ENCODE measurements around the gene KCNMB2. TPM values are rescaled to one million over a fixed set of nuclear protein-coding genes. Genes with fewer than 3 reads are reported as not detected.

KCNMB2 gene
- total RNA-seq, 1 experiment from 2014 or later = not detected

- H3K9me3 ChIP-seq (ENCODE audit: low read length) = no peaks in the 10 kb centered on the region
- H3K36me3 ChIP-seq (ENCODE audit: low read depth, low read length) = no peaks in the 10 kb centered on the region
- H3F3A ChIP-seq (ENCODE audit: low read length, unreplicated experiment) = no peaks in the 10 kb centered on the region
- H3K9me2 ChIP-seq (replicated peaks; ENCODE audit: low read length) = no peaks in the 10 kb centered on the region
- H3K4me1 ChIP-seq (ENCODE audit: insufficient read depth, low read length) = no peaks in the 10 kb centered on the region
- no peak for ATAC-seq
- TF ChIP-seq CTCF (conservative IDR thresholded peaks at IDR 0.05; ENCODE audit: low read depth, low read length) (no peak), EZH2 (IDR thresholded peaks at IDR 0.05; ENCODE audit: low read length, unreplicated experiment) (no peak), EZH2phosphoT487 (IDR thresholded peaks at IDR 0.05; ENCODE audit: borderline replicate concordance, low read length) (no peak)
- no TSS peak for BruUV-seq (replicated peaks)
- peaks cover 4% of the 10 kb centered on the region; the same call in 1 of the 2 replicates for H3K27me3 ChIP-seq (ENCODE audit: low read length)
- DNase-seq = no peak
- no peaks in the 10 kb centered on the region for H4K20me1 ChIP-seq (ENCODE audit: low read length)
- H3K27ac ChIP-seq (ENCODE audit: low read length) = no peak overlapping the region
- ChIA-PET POLR2A (ENCODE audit: unreplicated experiment) (no interaction called here), CTCF (no interaction called here)
- intact Hi-C loops (cut with micrococcal nuclease) = no loop called here
- H3K9ac ChIP-seq (ENCODE audit: low read length) = no peak overlapping the region
- no peak overlapping the region for H2AFZ ChIP-seq (ENCODE audit: low read length)
- no peak overlapping the region for H3K4me3 ChIP-seq (ENCODE audit: low read length)
- no peaks in the 10 kb centered on the region for H3K79me2 ChIP-seq (ENCODE audit: low read length)
- H3K4me2 ChIP-seq (ENCODE audit: low read length) = no peak overlapping the region
These were observed 270.4 kb downstream of the KCNMB2 start for GRCh38 chr3:178806651-178807050.

GRCh38 chr3:178807694-178808093, 271.5 kb downstream of the KCNMB2 start:
- Histone ChIP-seq H3K9me2 (replicated peaks; ENCODE audit: low read length) (no peaks in the 10 kb centered on the region), H3K36me3 (ENCODE audit: low read depth, low read length) (no peaks in the 10 kb centered on the region), H3F3A (ENCODE audit: low read length, unreplicated experiment) (no peaks in the 10 kb centered on the region), H3K27me3 (ENCODE audit: low read length) (peaks cover 4% of the 10 kb centered on the region; the same call in 1 of the 2 replicates), H3K9me3 (ENCODE audit: low read length) (no peaks in the 10 kb centered on the region), H3K27ac (ENCODE audit: low read length) (no peak overlapping the region), H3K4me2 (ENCODE audit: low read length) (no peak overlapping the region), H3K9ac (ENCODE audit: low read length) (no peak overlapping the region), H2AFZ (ENCODE audit: low read length) (no peak overlapping the region), H3K4me3 (ENCODE audit: low read length) (no peak overlapping the region), H3K4me1 (ENCODE audit: insufficient read depth, low read length) (no peaks in the 10 kb centered on the region), H4K20me1 (ENCODE audit: low read length) (no peaks in the 10 kb centered on the region), H3K79me2 (ENCODE audit: low read length) (no peaks in the 10 kb centered on the region)
- DNase-seq (no peak), ATAC-seq (no peak)
- TF ChIP-seq EZH2 (IDR thresholded peaks at IDR 0.05; ENCODE audit: low read length, unreplicated experiment) (no peak), EZH2phosphoT487 (IDR thresholded peaks at IDR 0.05; ENCODE audit: borderline replicate concordance, low read length) (no peak), CTCF (conservative IDR thresholded peaks at IDR 0.05; ENCODE audit: low read depth, low read length) (no peak)
- POLR2A ChIA-PET (ENCODE audit: unreplicated experiment) = no interaction called here
- intact Hi-C loops (cut with micrococcal nuclease) = no loop called here
- CTCF ChIA-PET = no interaction called here
- BruUV-seq (replicated peaks) = no TSS peak

GRCh38 chr3:178808748-178809147, 272.5 kb downstream of the KCNMB2 start:
- H3K79me2 ChIP-seq (ENCODE audit: low read length) = no peaks in the 10 kb centered on the region
- no peak overlapping the region for H3K4me2 ChIP-seq (ENCODE audit: low read length)
- H3K27me3 ChIP-seq (ENCODE audit: low read length) = peaks cover 4% of the 10 kb centered on the region; the same call in 1 of the 2 replicates
- no peak overlapping the region for H3K27ac ChIP-seq (ENCODE audit: low read length)
- POLR2A ChIA-PET (ENCODE audit: unreplicated experiment) = no interaction called here
- H3K4me3 ChIP-seq (ENCODE audit: low read length) = no peak overlapping the region
- CTCF ChIA-PET = no interaction called here
- ATAC-seq = no peak
- no peaks in the 10 kb centered on the region for H3F3A ChIP-seq (ENCODE audit: low read length, unreplicated experiment)
- BruUV-seq (replicated peaks) = no TSS peak
- no peaks in the 10 kb centered on the region for H4K20me1 ChIP-seq (ENCODE audit: low read length)
- no peak for DNase-seq
- intact Hi-C loops (cut with micrococcal nuclease) = no loop called here
- H3K9ac ChIP-seq (ENCODE audit: low read length) = no peak overlapping the region
- H3K9me2 ChIP-seq (replicated peaks; ENCODE audit: low read length) = no peaks in the 10 kb centered on the region
- no peak overlapping the region for H2AFZ ChIP-seq (ENCODE audit: low read length)
- H3K9me3 ChIP-seq (ENCODE audit: low read length) = no peaks in the 10 kb centered on the region
- no peak for TF ChIP-seq CTCF (conservative IDR thresholded peaks at IDR 0.05; ENCODE audit: low read depth, low read length)
- TF ChIP-seq EZH2phosphoT487 (IDR thresholded peaks at IDR 0.05; ENCODE audit: borderline replicate concordance, low read length) = no peak
- no peak for TF ChIP-seq EZH2 (IDR thresholded peaks at IDR 0.05; ENCODE audit: low read length, unreplicated experiment)
- H3K4me1 ChIP-seq (ENCODE audit: insufficient read depth, low read length) = no peaks in the 10 kb centered on the region
- H3K36me3 ChIP-seq (ENCODE audit: low read depth, low read length) = no peaks in the 10 kb centered on the region
